Vagina (tissue), 2 donors: Measurements from ENCODE around the gene ERRFI1.
A peak's percentile ranks its signal among the peaks of the same experiment; 100 is the strongest.

Source experiments
- CTCF ChIP-seq, 3 experiments: fragments of 450-650 bp in 2 of 3; fragments of 200-600 bp in 1 of 3; sonication (generic) in 1 of 3; IDR thresholded peaks; one replicate each; pipeline ENCODE4 v1.5.1; 2017 to 2019; ENCODE audit warnings: antibody characterized with exemption in 3 of 3, mild to moderate bottlenecking in 2 of 3, moderate library complexity in 2 of 3
- POLR2A ChIP-seq, 2 donors: fragments of 450-650 bp; IDR thresholded peaks; one replicate each; pipeline ENCODE4 v1.6.1; 2017; ENCODE audit warnings: antibody characterized with exemption in 2 of 2, mild to moderate bottlenecking in 2 of 2, moderate library complexity in 2 of 2

- peak in 1 of 3 experiments; percentile 3 for TF ChIP-seq CTCF (IDR thresholded peaks at IDR 0.05)
- no peak for TF ChIP-seq POLR2A (IDR thresholded peaks at IDR 0.05)
Observed at GRCh38 chr1:8004803-8005573, 21.1 kb downstream of the ERRFI1 start.
